HG03565 (cell line): ENCODE results near the gene ACTMAP.
A peak's percentile ranks its signal among the peaks of the same experiment; 100 is the strongest.

ENCODE experiments used
- ATAC-seq: cut with Tn5 transposase; IDR thresholded peaks from one replicate; pipeline ENCODE4 v1.9.1; 2021; ENCODE audit warnings: mild to moderate bottlenecking, moderate library complexity; ENCODE audit not compliant: unreplicated experiment

ACTMAP gene

GRCh38 chr19:40721936-40722661, 28.2 kb downstream of the ACTMAP start:
- no peak for ATAC-seq

GRCh38 chr19:40721140-40721486, 29.2 kb downstream of the ACTMAP start:
- no peak for ATAC-seq

GRCh38 chr19:40719414-40719894, 30.8 kb downstream of the ACTMAP start:
- ATAC-seq, result no peak

GRCh38 chr19:40718774-40719391, 31.4 kb downstream of the ACTMAP start:
- ATAC-seq, result no peak

GRCh38 chr19:40717880-40718773, 32.1 kb downstream of the ACTMAP start:
- no peak for ATAC-seq

GRCh38 chr19:40717325-40717879, 32.9 kb downstream of the ACTMAP start:
- no peak for ATAC-seq

- ATAC-seq, result peak; percentile 67
Observed at GRCh38 chr19:40716482-40717324, 33.6 kb downstream of the ACTMAP start, which contains the start of the genes COQ8B and ITPKC. TSS of gene COQ8B (minus strand) at chr19:40716886. CDS start at chr19:40714632, 2,254 bp downstream. TSS of gene ITPKC (plus strand) at chr19:40717112. CDS start at chr19:40717136, 24 bp downstream.

- ATAC-seq, result no peak
Observed at GRCh38 chr19:40716031-40716481, 34.2 kb downstream of the ACTMAP start.

- peak; percentile 48 for ATAC-seq
Observed at GRCh38 chr19:40714441-40715299, 35.6 kb downstream of the ACTMAP start.

- no peak for ATAC-seq
Observed at GRCh38 chr19:40713939-40714338, 36.3 kb downstream of the ACTMAP start.

GRCh38 chr19:40709817-40710216, 40.5 kb downstream of the ACTMAP start:
- no peak for ATAC-seq

GRCh38 chr19:40707615-40708014, 42.7 kb downstream of the ACTMAP start:
- no peak for ATAC-seq

- ATAC-seq, result no peak
Observed at GRCh38 chr19:40705950-40706619, 44.2 kb downstream of the ACTMAP start.

GRCh38 chr19:40705362-40705651, 45.0 kb downstream of the ACTMAP start:
- no peak for ATAC-seq

- ATAC-seq, result no peak
Observed at GRCh38 chr19:40704491-40705361, 45.6 kb downstream of the ACTMAP start.

- ATAC-seq, result no peak
Observed at GRCh38 chr19:40703029-40703755, 47.1 kb downstream of the ACTMAP start.
